T-helper 2 cell treated with Interferon-gamma antibody and Interleukin-4, amounts not matched to agents 100 ng/mL and 5 ng/mL, for 36 hours (primary cell): Measurements from ENCODE around the gene CELF4. TPM values are rescaled to one million over a fixed set of nuclear protein-coding genes. Genes with fewer than 3 reads are reported as not detected.
"Not testable (repeated sequence)": the region's sequence is repeated elsewhere in the genome, so short reads cannot be mapped to it uniquely, and the experiment has no call there.

Experiments used
- intact Hi-C: fragments of 100-400 bp; cut with micrococcal nuclease; formaldehyde crosslinking; loops from one replicate; pipeline ENCODE4 v1.15.1; 2023
- total RNA-seq: library from RNA; stranded (reverse); gene quantifications from 2 replicates; pipeline ENCODE4 v1.2.3, GENCODE V29; 2022

The CELF4 gene
- total RNA-seq, 1 donor from 2014 or later = not detected

GRCh38 chr18:37473195-37473840 is 92.3 kb downstream of the CELF4 start:
- intact Hi-C loops = loop anchor here (10.0 kb wide), 1 partner anchor 529 kb away; no protein-coding TSS in a partner anchor

- intact Hi-C loops = loop anchor here (10.0 kb wide), 1 partner anchor 527 kb away; no protein-coding TSS in a partner anchor
These were observed 94.0 kb downstream of the CELF4 start for GRCh38 chr18:37471637-37472036.

- intact Hi-C loops = loop anchor here (10.0 kb wide), 1 partner anchor 526 kb away; no protein-coding TSS in a partner anchor
These were observed 94.6 kb downstream of the CELF4 start for GRCh38 chr18:37470986-37471385.

- intact Hi-C loops = no loop called here
These were observed 98.5 kb downstream of the CELF4 start for GRCh38 chr18:37467002-37467662.

GRCh38 chr18:37465958-37466357 is 99.6 kb downstream of the CELF4 start:
- intact Hi-C loops = no loop called here

GRCh38 chr18:37464257-37464656 is 101.3 kb downstream of the CELF4 start:
- intact Hi-C loops = no loop called here

- intact Hi-C loops = not testable (repeated sequence)
These were observed 104.3 kb downstream of the CELF4 start for GRCh38 chr18:37461329-37461728.

- intact Hi-C loops = no loop called here
These were observed 105.0 kb downstream of the CELF4 start for GRCh38 chr18:37460604-37461003.

GRCh38 chr18:37458697-37459096 is 106.9 kb downstream of the CELF4 start:
- intact Hi-C loops = no loop called here

GRCh38 chr18:37457753-37458152 is 107.8 kb downstream of the CELF4 start:
- intact Hi-C loops = no loop called here

GRCh38 chr18:37457341-37457740 is 108.3 kb downstream of the CELF4 start:
- intact Hi-C loops = no loop called here

GRCh38 chr18:37456873-37457272 is 108.7 kb downstream of the CELF4 start:
- intact Hi-C loops = no loop called here

- intact Hi-C loops = no loop called here
These were observed 109.2 kb downstream of the CELF4 start for GRCh38 chr18:37456395-37456794.

- intact Hi-C loops = no loop called here
These were observed 111.8 kb downstream of the CELF4 start for GRCh38 chr18:37453752-37454151.

GRCh38 chr18:37452682-37453385 is 112.8 kb downstream of the CELF4 start:
- intact Hi-C loops = no loop called here

GRCh38 chr18:37452015-37452414 is 113.6 kb downstream of the CELF4 start:
- intact Hi-C loops = no loop called here

- intact Hi-C loops = no loop called here
These were observed 114.3 kb downstream of the CELF4 start for GRCh38 chr18:37451239-37451825.

GRCh38 chr18:37450434-37451132 is 115.0 kb downstream of the CELF4 start:
- intact Hi-C loops = no loop called here

- intact Hi-C loops = no loop called here
These were observed 116.0 kb downstream of the CELF4 start for GRCh38 chr18:37449618-37450017.

- intact Hi-C loops = no loop called here
These were observed 116.7 kb downstream of the CELF4 start for GRCh38 chr18:37448946-37449345.
